Mesenteric fat pad (tissue), 1 donor: ENCODE results near the gene SMARCA2. TPM values are rescaled to one million over a fixed set of nuclear protein-coding genes. Genes with fewer than 3 reads are reported as not detected.

ENCODE experiments used
- DNase-seq: peaks from one replicate; pipeline ENCODE4 v3.0.0-alpha.2; 2020; ENCODE audit warnings: low spot score
- total RNA-seq: library from RNA; stranded (reverse); fragmentation: NEBNext Ultra II Directional; extraction: Animal tissue kit (Norgen Biotek cat#: 25700); gene quantifications from one replicate; pipeline ENCODE4 v1.2.1, GENCODE V29; 2021
- donor health status: DM: yes; HTN: yes; CAD: no.

The SMARCA2 gene
- total RNA-seq, 1 donor from 2014 or later, result 136 TPM

DNA sequence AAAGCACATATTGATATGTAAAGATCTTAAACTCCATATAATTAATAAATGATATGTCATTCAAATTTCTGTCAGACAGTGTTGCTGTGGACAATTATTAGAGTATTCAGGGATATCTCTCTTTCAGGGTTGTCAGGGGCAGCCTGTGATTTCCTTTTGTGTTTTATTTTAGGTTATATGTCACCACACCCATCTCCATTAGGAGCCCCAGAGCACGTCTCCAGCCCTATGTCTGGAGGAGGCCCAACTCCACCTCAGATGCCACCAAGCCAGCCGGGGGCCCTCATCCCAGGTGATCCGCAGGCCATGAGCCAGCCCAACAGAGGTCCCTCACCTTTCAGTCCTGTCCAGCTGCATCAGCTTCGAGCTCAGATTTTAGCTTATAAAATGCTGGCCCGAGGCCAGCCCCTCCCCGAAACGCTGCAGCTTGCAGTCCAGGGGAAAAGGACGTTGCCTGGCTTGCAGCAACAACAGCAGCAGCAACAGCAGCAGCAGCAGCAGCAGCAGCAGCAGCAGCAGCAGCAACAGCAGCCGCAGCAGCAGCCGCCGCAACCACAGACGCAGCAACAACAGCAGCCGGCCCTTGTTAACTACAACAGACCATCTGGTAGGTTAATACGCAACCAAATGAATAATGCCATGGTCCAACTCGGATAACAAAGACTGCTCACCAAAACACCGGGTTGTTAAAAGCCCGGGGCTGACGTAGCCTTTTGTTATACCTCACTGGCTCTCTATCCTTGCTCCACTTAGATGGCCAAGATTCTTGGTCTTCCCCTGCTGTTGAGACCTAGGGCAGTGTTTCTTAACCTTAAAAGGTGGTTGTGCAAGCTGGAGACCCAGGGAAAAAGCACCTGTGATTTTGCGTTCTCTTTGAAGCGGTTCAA is 24.4 kb downstream of the SMARCA2 start:
- no peak for DNase-seq

DNA sequence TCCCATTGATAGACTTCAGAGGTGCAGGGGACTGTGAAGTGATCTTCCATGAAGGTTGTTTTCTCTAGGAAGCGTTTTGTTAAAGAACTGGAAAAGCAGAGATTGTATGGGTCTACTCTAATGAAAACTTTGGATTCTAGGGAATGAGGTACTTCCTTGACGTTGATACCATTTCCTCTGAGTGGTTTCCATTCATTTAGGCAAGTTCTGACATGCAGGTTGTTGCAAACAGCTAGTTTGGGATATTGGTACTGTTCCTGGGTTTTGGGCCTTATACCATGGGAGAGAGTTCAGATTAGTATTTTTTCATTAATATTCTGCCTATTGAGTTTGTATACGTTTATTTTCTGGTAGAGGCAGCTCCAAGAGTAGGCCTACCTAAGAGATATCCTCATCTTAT is 25.7 kb downstream of the SMARCA2 start:
- no peak for DNase-seq

DNA sequence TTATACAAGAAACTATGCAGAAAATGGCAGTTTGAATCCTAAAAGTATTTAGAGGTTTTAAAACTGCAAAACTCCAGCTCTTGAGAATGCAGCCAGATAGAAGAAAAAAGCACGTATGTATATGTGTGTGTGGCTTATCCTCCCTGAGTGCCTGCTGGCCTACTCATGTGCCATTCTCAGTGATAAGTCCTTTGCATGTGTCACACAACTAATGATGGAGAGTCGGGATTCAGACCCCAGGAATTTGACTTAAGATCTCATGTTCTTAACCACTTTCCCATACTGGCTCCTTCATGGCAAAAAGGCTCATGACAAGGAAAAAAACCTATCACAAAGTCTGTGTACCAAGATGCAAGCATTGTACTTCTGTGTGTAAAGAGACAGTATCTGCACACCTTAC is 26.6 kb downstream of the SMARCA2 start:
- DNase-seq, result no peak

DNA sequence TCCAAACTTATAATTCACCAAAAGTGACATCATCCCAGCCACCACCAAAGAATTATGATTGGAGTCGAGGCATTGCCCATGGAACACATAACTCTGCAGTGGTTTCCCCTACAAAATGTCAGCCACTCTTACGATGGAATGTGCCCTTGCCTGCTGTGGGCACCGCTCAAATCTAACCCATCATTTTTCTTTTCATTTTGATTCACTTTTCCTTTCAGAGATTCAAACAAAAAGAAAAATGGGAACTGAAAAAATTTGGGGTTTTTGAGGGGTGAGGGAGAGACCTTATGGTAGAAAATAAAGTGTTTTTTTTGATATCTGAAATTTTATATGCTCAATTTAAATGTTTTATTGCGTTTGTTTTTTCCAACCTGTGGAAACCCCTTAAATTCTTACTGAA is 28.1 kb downstream of the SMARCA2 start:
- no peak for DNase-seq

DNA sequence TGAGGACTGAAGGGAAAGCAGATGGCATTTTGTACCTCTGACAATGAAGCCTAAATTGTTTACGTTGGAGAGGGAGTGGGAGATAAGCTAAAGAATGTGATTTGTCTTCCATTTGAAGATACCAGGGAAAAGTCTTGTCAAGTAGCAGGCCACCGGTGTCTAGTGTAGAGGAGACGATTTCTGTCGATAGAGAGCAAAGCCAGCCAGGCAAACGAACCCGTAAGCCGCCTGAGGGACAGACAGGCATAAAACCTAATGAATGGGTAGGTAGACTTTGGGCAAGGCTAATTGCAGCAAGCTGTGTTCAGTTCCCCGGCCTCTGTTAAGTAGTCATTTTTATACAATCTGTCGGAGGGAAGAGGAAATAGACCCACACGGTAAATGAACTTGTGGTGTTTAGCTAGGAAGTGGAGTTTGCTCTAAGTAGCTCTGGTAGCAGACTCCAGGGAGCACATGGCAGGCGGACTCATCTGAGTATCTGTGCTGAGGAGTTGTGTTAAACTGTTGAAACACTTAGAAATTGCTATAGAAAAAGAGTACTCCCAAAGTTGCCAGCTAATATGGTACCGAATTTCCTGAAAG is 28.8 kb downstream of the SMARCA2 start:
- no peak for DNase-seq

DNA sequence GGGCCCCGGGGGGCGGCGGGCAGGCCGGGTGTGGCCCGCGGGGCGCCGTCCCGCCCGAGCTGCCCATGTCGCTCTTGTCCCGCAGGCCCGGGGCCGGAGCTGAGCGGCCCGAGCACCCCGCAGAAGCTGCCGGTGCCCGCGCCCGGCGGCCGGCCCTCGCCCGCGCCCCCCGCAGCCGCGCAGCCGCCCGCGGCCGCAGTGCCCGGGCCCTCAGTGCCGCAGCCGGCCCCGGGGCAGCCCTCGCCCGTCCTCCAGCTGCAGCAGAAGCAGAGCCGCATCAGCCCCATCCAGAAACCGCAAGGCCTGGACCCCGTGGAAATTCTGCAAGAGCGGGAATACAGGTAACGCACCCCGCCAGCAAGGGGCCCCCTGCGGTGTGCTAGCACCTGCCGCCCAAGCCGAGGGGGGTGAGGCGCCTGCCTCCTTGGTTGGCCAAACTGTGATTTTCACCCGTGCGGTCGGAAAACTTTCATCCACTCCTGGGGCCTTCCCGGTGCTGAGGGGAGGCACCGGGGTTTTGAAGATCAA is 32.1 kb downstream of the SMARCA2 start:
- no peak for DNase-seq

DNA sequence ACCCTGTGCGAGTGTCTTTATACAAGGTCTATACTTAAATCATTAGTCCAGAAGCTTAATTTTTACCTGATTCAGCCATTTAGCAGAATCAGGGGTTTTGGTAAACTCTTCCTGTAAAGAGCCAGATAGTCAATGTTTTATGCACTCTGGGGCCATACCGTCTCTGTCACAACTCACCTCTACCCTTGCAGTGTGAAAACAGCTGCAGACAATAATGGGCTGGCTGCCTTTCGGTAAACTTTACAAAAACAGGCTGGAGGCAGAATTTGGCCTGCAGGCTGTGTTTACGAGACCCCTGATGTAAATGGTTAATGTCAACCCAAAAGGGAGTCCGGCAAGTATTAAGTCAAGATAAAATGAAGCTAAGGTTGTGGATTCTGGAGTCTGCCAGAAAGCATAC is 32.8 kb downstream of the SMARCA2 start:
- no peak for DNase-seq

DNA sequence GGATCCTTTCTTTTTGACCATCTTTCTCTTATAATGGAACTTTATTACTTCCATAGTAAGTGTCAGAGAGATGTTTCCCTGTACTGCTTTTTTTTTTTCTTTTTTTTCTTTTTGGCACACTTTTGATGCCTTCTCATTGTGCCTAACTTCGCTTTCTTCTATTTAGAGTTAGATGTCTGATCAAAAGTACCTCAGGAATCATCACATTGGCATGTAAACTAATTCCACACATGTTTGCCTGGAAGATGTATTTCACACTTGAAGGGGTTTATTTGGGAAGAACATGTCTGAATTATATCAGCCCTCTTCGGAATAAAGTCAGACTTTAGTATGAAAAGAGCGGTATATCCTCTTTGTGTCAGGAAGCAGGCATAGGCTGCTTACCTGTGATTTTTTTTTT is 35.1 kb downstream of the SMARCA2 start:
- DNase-seq, result no peak

DNA sequence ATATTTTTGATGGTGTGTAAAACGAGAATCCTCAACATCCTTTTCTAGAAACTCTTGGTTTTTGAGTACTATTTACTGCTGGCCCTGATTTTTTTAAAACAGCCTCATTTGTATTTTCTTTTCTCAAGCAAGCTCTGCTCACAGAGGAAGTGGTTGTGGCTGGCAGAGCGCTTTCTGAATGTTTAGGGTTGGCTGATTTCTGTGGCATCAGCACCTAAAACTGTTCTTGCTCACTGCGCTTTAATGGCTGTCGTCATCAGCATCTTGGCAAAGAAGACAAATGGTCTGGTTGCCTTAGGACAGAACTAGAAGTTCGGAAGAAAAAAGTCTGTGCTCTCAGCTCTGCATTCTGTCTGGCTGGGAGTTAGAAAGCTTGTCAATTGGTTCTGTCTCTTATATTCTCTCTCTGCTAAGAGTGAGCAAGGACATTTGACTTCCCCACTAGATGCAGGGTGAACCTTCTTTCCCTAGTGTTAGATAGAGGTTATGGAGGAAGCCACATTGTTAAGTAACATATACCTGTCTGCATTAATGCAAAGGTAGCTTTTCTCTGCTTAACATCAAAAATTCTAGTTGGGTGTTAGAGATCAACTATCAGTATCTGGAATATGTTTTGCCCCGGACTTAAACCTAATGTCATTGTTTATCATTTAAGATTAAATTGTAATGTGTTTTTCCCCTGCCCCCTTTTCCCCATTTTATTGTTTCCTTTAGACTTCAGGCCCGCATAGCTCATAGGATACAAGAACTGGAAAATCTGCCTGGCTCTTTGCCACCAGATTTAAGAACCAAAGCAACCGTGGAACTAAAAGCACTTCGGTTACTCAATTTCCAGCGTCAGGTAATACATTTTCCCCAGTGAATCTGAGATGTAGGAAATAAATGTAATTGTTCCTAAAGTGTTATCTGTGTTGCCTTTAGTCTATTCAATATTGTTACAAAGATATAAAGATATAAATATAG is 39.0 kb downstream of the SMARCA2 start:
- no peak for DNase-seq

DNA sequence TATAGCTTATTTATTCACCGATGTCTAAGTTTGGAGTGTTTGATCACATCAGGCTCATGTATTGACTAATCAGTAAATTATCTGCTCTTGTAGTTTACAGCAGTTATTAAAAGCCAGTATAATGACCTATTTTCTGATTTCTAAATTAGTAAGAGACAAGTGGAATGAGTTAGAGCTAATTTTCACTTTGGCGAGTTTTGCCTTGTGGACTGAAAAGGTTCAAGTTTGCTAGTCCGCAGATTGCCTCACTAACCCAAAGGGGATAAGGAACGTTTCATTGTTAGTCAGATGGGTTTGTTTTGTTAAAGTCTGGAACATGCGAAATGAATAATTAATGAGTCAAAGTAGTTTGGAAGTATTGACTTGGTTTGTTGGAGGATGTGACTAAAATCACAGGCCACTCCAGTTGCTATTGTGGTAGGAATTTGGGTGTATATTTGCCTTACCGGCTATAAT is 40.1 kb downstream of the SMARCA2 start:
- DNase-seq, result no peak

DNA sequence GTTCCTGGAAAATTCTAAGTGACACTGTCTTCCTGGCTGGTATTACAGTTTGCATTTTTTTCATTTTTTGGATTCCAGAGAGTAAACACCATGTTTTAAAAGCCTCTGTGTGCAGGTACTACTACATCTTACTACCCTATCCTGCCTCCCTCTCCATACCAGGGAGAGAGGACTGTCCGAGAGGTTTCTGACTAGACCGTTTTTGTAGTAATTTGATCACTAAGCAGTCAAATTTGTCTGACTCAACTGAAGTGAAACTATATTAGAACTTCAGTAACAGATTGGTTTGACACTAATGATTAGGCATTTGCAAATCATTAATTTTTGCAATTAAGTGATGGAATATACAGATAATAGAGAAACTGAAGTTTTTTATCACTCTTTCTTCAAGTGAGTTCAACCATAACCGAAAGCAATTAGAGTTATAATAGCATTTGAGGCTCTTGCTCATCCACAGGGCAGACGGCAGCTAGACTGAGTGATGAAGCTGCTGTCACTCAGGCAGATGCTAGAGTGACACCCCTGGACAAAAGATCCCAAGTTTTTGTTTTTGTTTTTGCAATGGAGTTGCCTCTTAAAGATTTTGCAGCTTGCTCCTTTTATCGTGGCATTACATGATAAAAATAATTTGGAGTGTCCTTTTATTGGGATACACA is 44.3 kb downstream of the SMARCA2 start:
- DNase-seq, result no peak

DNA sequence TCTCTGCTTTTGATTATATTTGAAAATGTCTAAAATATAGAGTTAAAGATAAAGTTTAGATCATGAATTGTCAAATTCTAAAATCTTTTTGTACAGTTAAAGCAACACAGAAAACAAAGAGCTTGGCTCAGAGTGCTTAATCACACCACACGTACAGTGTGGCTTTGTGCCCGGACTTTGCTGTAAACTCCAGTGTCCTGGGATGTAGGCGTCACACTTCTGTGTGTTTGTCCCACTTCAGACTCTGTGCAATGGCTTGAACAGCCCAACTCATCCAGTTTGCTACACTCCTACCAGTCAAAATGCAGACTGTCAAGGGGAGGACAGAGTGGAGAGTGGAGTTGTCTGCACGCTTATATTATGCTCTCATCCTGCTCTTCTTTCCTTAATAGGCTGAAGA is 45.3 kb downstream of the SMARCA2 start:
- DNase-seq, result no peak

DNA sequence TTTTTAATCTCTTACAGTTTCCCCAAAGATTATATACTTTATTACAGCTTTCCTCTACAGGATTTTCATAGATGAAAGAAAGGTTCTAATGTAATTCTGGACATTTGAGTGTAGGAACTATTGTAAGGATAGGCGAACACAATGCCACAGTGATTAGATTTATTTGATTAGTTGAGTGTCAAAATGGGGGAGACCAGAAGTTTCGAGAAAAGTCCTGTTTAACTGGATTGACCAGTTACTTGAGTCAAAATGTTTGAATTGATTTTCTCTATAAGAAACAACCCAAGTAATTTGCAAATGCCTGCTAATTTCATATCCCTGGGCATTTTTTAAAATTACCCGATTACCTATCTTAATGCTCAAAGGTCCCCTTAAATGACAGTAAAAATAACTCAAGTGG is 50.6 kb downstream of the SMARCA2 start:
- no peak for DNase-seq

DNA sequence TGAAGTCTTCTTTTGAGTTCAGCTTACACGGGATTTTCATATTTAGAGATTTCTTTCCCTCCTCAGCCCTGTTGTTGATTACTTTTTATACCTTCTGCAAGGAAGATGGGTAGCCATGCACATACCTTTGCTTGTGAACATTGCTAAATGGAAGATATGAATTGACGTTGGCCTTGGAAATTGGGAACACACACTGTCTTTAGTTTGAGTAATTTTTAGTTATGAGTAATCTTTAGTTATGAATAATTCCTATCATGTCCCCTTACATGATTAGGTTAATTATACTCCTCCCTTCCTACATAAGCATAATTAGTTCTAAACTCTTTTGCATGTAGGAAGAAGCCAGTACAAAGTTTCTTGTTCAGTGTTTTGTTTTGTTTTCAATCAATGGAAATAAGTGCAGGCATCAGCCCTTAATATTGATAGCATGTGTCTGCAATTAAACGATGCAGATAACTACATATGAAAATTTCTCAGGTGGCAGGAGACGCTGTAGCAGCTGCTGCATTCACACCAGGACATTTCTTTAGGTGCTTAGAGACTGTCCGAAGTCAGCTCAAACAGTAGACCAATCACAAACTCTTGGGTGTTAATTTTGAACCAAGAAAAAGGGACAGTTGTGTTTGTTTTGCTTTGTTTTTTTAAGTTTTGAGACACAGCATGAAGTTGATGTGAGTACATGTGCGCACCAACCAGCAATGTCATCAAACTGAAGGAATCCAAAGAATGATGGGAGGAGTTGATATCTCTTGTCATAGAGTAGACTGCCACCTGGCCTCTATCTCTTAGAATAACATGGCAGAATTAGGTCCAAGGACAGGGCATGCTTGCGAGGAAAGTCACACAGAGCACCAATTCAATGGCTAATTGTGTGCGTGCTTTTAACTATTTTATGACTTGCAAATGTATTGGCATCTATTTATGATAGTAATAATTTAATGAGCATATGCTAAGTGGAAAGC is 51.4 kb downstream of the SMARCA2 start:
- DNase-seq, result no peak

DNA sequence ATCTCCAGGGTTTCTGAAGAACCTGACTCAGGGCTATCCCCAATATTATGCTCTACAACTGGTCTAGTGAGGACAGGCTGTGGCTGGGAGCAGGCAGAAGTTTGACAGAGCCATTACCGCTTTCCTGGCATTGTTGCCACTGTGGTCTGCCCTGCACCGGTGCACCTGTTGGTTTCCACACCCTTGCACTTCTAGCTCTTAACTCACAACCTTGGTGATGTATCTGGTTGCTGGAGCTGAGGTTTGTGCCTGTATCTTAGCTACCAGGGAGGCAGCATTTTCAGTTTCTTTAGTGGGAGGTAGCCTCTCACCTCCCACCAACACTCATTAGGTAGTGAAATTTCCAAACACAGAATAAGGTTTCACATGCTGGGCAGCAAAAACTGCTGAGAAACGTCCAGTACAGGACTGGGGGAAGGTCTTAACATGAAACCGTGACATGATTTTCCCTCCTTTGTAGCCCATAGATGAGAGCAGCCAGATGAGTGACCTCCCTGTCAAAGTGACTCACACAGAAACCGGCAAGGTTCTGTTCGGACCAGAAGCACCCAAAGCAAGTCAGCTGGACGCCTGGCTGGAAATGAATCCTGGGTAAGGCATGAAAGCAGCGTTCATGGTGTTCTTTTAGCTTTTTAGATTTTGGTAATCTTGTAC is 57.7 kb downstream of the SMARCA2 start:
- DNase-seq, result no peak

DNA sequence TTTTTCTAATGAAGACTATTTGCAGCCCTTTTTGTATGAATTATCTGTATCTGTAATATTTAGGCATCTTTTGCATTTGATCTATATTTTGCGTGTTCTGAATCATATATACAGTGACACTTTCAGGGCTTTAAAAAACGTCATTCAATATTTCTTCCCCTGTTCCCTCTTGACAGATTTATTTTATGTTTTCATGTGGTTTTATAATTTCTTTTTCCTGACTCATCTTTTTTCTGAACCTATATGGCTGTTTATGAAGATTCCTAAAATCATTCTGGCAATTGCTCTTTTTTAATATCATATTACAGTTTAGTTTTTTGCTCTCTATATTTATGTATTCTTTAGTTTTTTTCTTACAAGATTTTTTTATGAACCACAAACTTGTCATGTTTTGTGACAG is 67.6 kb downstream of the SMARCA2 start:
- DNase-seq, result no peak

DNA sequence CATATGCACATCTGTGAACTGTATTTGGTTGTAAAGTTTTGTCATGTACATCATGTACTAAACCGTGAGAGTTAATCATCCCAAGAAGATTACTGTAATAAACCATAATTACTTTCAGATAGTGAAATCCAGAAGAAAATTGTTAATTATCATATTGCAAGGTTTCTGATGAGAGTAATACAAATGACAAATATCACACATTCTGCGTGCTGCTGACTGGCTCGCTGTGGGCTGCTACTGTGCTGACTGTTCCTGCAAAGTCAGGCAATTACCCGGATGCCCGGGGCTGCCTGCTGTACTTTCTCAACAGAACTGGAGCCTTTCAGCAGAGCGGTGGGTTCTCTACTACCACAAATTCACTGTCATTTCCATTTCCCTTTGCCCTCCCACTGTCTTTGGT is 68.3 kb downstream of the SMARCA2 start:
- DNase-seq, result no peak

DNA sequence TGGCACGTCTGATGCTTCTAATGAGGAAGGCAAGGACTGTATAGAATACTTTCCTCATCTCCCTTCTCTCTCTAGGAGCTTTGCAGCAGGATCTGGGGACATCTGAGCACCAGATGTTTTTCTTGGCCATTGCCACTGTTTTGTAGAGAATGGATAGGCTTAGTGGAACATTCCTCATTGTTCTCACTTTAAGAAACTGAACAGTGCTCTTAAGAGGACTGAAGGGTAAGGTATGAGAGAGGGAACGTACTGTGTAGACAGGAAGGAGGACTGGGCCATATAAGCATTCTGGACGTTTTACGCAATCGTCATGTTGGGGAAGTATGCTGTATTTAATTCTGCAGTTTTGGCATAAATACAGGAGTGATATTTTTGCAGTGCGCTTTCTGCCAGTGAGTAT is 70.6 kb downstream of the SMARCA2 start:
- no peak for DNase-seq

DNA sequence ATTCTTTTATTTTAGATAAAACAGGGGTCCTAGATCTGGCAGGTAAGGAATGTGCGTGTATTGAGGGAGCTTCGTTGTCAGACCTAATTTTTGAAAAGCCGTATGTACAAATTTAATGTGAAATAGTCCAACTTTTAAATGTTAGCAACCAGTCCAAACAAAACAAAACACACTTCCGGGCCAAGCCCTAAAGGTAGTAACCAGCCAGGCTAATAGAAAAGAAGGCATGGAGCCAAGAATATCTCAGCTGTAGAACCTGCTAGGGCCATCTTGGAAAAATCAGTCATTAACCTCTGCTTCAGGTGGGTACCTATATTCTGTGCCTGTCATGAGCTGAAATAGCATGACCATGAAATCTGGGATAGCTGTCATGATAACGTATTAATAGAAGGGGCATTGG is 71.0 kb downstream of the SMARCA2 start:
- DNase-seq, result no peak
